SK-N-SH (cell line): ENCODE results near the gene SPOP.

Source experiments
- CTCF ChIP-seq: fragments of 200-600 bp; sonication (generic); IDR thresholded peaks from 2 replicates; pipeline ENCODE4 v1.6.1; 2017; ENCODE audit warnings: antibody characterized with exemption, mild to moderate bottlenecking, moderate library complexity
- ELF1 ChIP-seq: IDR thresholded peaks from 2 replicates; pipeline ENCODE4 v1.4.0; 2012
- MAX ChIP-seq: IDR thresholded peaks from 2 replicates; pipeline ENCODE4 v1.4.0; 2012; ENCODE audit warnings: low read depth
- NRF1 ChIP-seq: IDR thresholded peaks from 2 replicates; pipeline ENCODE4 v1.6.1; 2012; ENCODE audit warnings: low read depth, mild to moderate bottlenecking, low read length
- SIN3A ChIP-seq: IDR thresholded peaks from 2 replicates; pipeline ENCODE4 v1.6.1; 2012; ENCODE audit warnings: low read depth, mild to moderate bottlenecking, low read length, moderate library complexity, borderline replicate concordance

GRCh38 chr17:49633762-49634484, 44.0 kb downstream of the SPOP start:
- TF ChIP-seq CTCF (no peak), SIN3A (no peak), ELF1 (no peak), MAX (no peak), NRF1 (no peak)
